Measurements from ENCODE around the gene TLCD2.
A peak's percentile ranks its signal among the peaks of the same experiment; 100 is the strongest.
"Not testable (repeated sequence)": the region's sequence is repeated elsewhere in the genome, so short reads cannot be mapped to it uniquely, and the experiment has no call there.

The TLCD2 gene

GRCh38 chr17:1673041-1673785 lies 37.0 kb downstream of the TLCD2 start:
- DNase-seq = no peak
- Histone ChIP-seq H3K9ac (ENCODE audit: low read length) (no peak overlapping the region), H2AFZ (ENCODE audit: insufficient read depth, low read length, poor library complexity) (no peak overlapping the region), H4K91ac (ENCODE audit: low read depth, low read length) (no peak overlapping the region), H2BK120ac (ENCODE audit: insufficient read depth, low read length, poor library complexity) (no peak overlapping the region), H3K18ac (ENCODE audit: low read length) (peak overlapping the region; percentile 7), H2BK12ac (ENCODE audit: low read length) (no peak overlapping the region), H3K9me3 (ENCODE audit: insufficient read depth, low read depth, low read length) (no peaks in the 10 kb centered on the region), H3K27ac (ENCODE audit: low read depth, low read length) (no peak overlapping the region), H4K12ac (ENCODE audit: low read depth, low read length) (no peak overlapping the region), H3K14ac (ENCODE audit: low read length) (no peak overlapping the region), H3K4me2 (ENCODE audit: low read length) (no peak overlapping the region), H2AK5ac (ENCODE audit: low read length) (no peak overlapping the region), H3K4ac (ENCODE audit: low read depth, low read length) (no peak overlapping the region), H3K4me1 (ENCODE audit: control insufficient read depth in 1 of 2, insufficient read depth in 2 of 2, low read length in 2 of 2) (no peaks in the 10 kb centered on the region), H3K4me3 (ENCODE audit: low read depth, low read length) (no peak overlapping the region), H4K8ac (ENCODE audit: low read depth, low read length) (no peak overlapping the region), H3K79me1 (ENCODE audit: low read length) (no peaks in the 10 kb centered on the region), H3K27me3 (ENCODE audit: insufficient read depth, low read length) (no peaks in the 10 kb centered on the region), H3K79me2 (ENCODE audit: control insufficient read depth, insufficient read depth, low read length, poor library complexity) (no peaks in the 10 kb centered on the region), H3K36me3 (ENCODE audit: control insufficient read depth in 1 of 2, insufficient read depth in 2 of 2, low read length in 2 of 2) (peaks cover 67 to 84% of the 10 kb centered on the region in 2 experiments), H2BK5ac (ENCODE audit: low read depth, low read length, poor library complexity) (no peak overlapping the region), H3K23ac (ENCODE audit: low read length) (no peak overlapping the region)
- no CpG with 5 or more reads among the region's 26 CpGs for WGBS (ENCODE audit: extremely low coverage, insufficient coverage, insufficient read length)

- not testable (repeated sequence) for H2BK5ac ChIP-seq (ENCODE audit: low read depth, low read length, poor library complexity); H3K4ac ChIP-seq (ENCODE audit: low read depth, low read length); DNase-seq; H3K4me1 ChIP-seq (ENCODE audit: control insufficient read depth in 1 of 2, insufficient read depth in 2 of 2, low read length in 2 of 2); H4K91ac ChIP-seq (ENCODE audit: low read depth, low read length); H3K79me1 ChIP-seq (ENCODE audit: low read length); H3K23ac ChIP-seq (ENCODE audit: low read length); H2BK12ac ChIP-seq (ENCODE audit: low read length); H3K18ac ChIP-seq (ENCODE audit: low read length); H4K8ac ChIP-seq (ENCODE audit: low read depth, low read length); H2AFZ ChIP-seq (ENCODE audit: insufficient read depth, low read length, poor library complexity); H3K4me3 ChIP-seq (ENCODE audit: low read depth, low read length); H3K27me3 ChIP-seq (ENCODE audit: insufficient read depth, low read length); H3K9ac ChIP-seq (ENCODE audit: low read length); H3K9me3 ChIP-seq (ENCODE audit: insufficient read depth, low read depth, low read length); H2BK120ac ChIP-seq (ENCODE audit: insufficient read depth, low read length, poor library complexity); H2AK5ac ChIP-seq (ENCODE audit: low read length); H4K12ac ChIP-seq (ENCODE audit: low read depth, low read length); H3K79me2 ChIP-seq (ENCODE audit: control insufficient read depth, insufficient read depth, low read length, poor library complexity); H3K14ac ChIP-seq (ENCODE audit: low read length); H3K27ac ChIP-seq (ENCODE audit: low read depth, low read length); H3K4me2 ChIP-seq (ENCODE audit: low read length)
- WGBS (ENCODE audit: extremely low coverage, insufficient coverage, insufficient read length) = no CpG with 5 or more reads among the region's 5 CpGs
- H3K36me3 ChIP-seq (ENCODE audit: control insufficient read depth in 1 of 2, insufficient read depth in 2 of 2, low read length in 2 of 2) = peaks cover 60 to 66% of the 10 kb centered on the region in 2 experiments
Observed at GRCh38 chr17:1663934-1664333, 46.2 kb downstream of the TLCD2 start.

- peaks cover 61 to 75% of the 10 kb centered on the region in 2 experiments for H3K36me3 ChIP-seq (ENCODE audit: control insufficient read depth in 1 of 2, insufficient read depth in 2 of 2, low read length in 2 of 2)
- no peak overlapping the region for H2BK120ac ChIP-seq (ENCODE audit: insufficient read depth, low read length, poor library complexity)
- H3K9ac ChIP-seq (ENCODE audit: low read length) = no peak overlapping the region
- peak overlapping the region; percentile 5 for H3K4me3 ChIP-seq (ENCODE audit: low read depth, low read length)
- H3K27me3 ChIP-seq (ENCODE audit: insufficient read depth, low read length) = no peaks in the 10 kb centered on the region
- no peak overlapping the region for H4K91ac ChIP-seq (ENCODE audit: low read depth, low read length)
- H3K27ac ChIP-seq (ENCODE audit: low read depth, low read length) = no peak overlapping the region
- no CpG with 5 or more reads among the region's 12 CpGs for WGBS (ENCODE audit: extremely low coverage, insufficient coverage, insufficient read length)
- no peaks in the 10 kb centered on the region for H3K4me1 ChIP-seq (ENCODE audit: control insufficient read depth in 1 of 2, insufficient read depth in 2 of 2, low read length in 2 of 2)
- no peak overlapping the region for H3K4me2 ChIP-seq (ENCODE audit: low read length)
- no peak overlapping the region for H4K12ac ChIP-seq (ENCODE audit: low read depth, low read length)
- H3K14ac ChIP-seq (ENCODE audit: low read length) = no peak overlapping the region
- H3K9me3 ChIP-seq (ENCODE audit: insufficient read depth, low read depth, low read length) = no peaks in the 10 kb centered on the region
- H3K79me2 ChIP-seq (ENCODE audit: control insufficient read depth, insufficient read depth, low read length, poor library complexity) = no peaks in the 10 kb centered on the region
- H3K18ac ChIP-seq (ENCODE audit: low read length) = no peak overlapping the region
- H3K4ac ChIP-seq (ENCODE audit: low read depth, low read length) = no peak overlapping the region
- no peaks in the 10 kb centered on the region for H3K79me1 ChIP-seq (ENCODE audit: low read length)
- H4K8ac ChIP-seq (ENCODE audit: low read depth, low read length) = no peak overlapping the region
- no peak for DNase-seq
- H2AK5ac ChIP-seq (ENCODE audit: low read length) = no peak overlapping the region
- H2BK12ac ChIP-seq (ENCODE audit: low read length) = no peak overlapping the region
- H2AFZ ChIP-seq (ENCODE audit: insufficient read depth, low read length, poor library complexity) = no peak overlapping the region
- no peak overlapping the region for H3K23ac ChIP-seq (ENCODE audit: low read length)
- H2BK5ac ChIP-seq (ENCODE audit: low read depth, low read length, poor library complexity) = no peak overlapping the region
Observed at GRCh38 chr17:1661045-1661444, 49.1 kb downstream of the TLCD2 start.

- DNase-seq = no peak
- Histone ChIP-seq H2BK120ac (ENCODE audit: insufficient read depth, low read length, poor library complexity) (no peak overlapping the region), H2BK12ac (ENCODE audit: low read length) (no peak overlapping the region), H2AK5ac (ENCODE audit: low read length) (no peak overlapping the region), H3K4me2 (ENCODE audit: low read length) (no peak overlapping the region), H3K14ac (ENCODE audit: low read length) (no peak overlapping the region), H3K9ac (ENCODE audit: low read length) (no peak overlapping the region), H3K4me3 (ENCODE audit: low read depth, low read length) (no peak overlapping the region), H3K18ac (ENCODE audit: low read length) (no peak overlapping the region), H3K79me1 (ENCODE audit: low read length) (no peaks in the 10 kb centered on the region), H3K4ac (ENCODE audit: low read depth, low read length) (no peak overlapping the region), H2AFZ (ENCODE audit: insufficient read depth, low read length, poor library complexity) (no peak overlapping the region), H3K9me3 (ENCODE audit: insufficient read depth, low read depth, low read length) (peaks cover 5% of the 10 kb centered on the region), H3K23ac (ENCODE audit: low read length) (no peak overlapping the region), H3K79me2 (ENCODE audit: control insufficient read depth, insufficient read depth, low read length, poor library complexity) (no peaks in the 10 kb centered on the region), H3K36me3 (ENCODE audit: control insufficient read depth in 1 of 2, insufficient read depth in 2 of 2, low read length in 2 of 2) (peaks cover 73 to 86% of the 10 kb centered on the region in 2 experiments), H3K27me3 (ENCODE audit: insufficient read depth, low read length) (no peaks in the 10 kb centered on the region), H3K4me1 (ENCODE audit: control insufficient read depth in 1 of 2, insufficient read depth in 2 of 2, low read length in 2 of 2) (no peaks in the 10 kb centered on the region), H4K8ac (ENCODE audit: low read depth, low read length) (no peak overlapping the region), H2BK5ac (ENCODE audit: low read depth, low read length, poor library complexity) (no peak overlapping the region), H4K12ac (ENCODE audit: low read depth, low read length) (no peak overlapping the region), H4K91ac (ENCODE audit: low read depth, low read length) (no peak overlapping the region), H3K27ac (ENCODE audit: low read depth, low read length) (no peak overlapping the region)
- no CpG with 5 or more reads among the region's 9 CpGs for WGBS (ENCODE audit: extremely low coverage, insufficient coverage, insufficient read length)
Observed at GRCh38 chr17:1658100-1658499, 52.1 kb downstream of the TLCD2 start.
